OCI-LY3 (cell line): ENCODE measurements around the gene PTGIS.

Experiments used
- EZH2phosphoT487 ChIP-seq: fragments of 200-600 bp; shearing (Covaris generic); IDR thresholded peaks from 2 replicates; pipeline ENCODE4 v1.6.1; 2018; ENCODE audit warnings: antibody characterized with exemption, mixed run types, low read depth
- TF ChIP-seq, protein P1 (sequence below): fragments of 200-600, 300-600 bp; sonication (generic); IDR thresholded peaks from 2 replicates; pipeline ENCODE4 v1.5.1; 2014; ENCODE audit warnings: antibody characterized with exemption, low read length, low read depth

DNA sequence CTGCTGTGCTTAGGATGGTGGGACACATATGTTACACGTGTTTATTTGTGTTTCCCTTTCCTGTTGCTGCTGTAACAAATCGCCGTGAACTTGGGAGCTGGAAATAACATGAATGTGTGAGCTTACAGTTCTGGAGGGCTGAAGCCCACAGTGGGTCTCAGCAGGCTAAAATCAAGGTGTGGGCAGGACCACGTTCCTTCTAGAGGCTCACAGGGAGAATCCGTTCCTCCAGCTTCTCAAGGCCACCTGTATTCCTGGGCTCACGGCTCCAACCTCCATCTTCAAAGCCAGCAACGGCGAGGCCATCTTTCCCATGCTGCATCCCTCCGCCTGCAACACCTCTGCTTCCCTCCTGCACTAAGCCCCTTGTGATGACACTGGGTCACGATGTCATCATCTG is 27.4 kb upstream of the PTGIS start:
- TF ChIP-seq EZH2phosphoT487: no peak
- TF ChIP-seq, protein P1, sequence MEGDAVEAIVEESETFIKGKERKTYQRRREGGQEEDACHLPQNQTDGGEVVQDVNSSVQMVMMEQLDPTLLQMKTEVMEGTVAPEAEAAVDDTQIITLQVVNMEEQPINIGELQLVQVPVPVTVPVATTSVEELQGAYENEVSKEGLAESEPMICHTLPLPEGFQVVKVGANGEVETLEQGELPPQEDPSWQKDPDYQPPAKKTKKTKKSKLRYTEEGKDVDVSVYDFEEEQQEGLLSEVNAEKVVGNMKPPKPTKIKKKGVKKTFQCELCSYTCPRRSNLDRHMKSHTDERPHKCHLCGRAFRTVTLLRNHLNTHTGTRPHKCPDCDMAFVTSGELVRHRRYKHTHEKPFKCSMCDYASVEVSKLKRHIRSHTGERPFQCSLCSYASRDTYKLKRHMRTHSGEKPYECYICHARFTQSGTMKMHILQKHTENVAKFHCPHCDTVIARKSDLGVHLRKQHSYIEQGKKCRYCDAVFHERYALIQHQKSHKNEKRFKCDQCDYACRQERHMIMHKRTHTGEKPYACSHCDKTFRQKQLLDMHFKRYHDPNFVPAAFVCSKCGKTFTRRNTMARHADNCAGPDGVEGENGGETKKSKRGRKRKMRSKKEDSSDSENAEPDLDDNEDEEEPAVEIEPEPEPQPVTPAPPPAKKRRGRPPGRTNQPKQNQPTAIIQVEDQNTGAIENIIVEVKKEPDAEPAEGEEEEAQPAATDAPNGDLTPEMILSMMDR: no peak
